GM21737 (cell line): ENCODE data around the gene SLC16A4.
"Not testable (repeated sequence)": the region's sequence is repeated elsewhere in the genome, so short reads cannot be mapped to it uniquely, and the experiment has no call there.

ENCODE experiments used
- ATAC-seq: cut with Tn5 transposase; IDR thresholded peaks from one replicate; pipeline ENCODE4 v1.9.1; 2021; ENCODE audit warnings: mild to moderate bottlenecking, moderate library complexity; ENCODE audit not compliant: unreplicated experiment

The SLC16A4 gene

DNA sequence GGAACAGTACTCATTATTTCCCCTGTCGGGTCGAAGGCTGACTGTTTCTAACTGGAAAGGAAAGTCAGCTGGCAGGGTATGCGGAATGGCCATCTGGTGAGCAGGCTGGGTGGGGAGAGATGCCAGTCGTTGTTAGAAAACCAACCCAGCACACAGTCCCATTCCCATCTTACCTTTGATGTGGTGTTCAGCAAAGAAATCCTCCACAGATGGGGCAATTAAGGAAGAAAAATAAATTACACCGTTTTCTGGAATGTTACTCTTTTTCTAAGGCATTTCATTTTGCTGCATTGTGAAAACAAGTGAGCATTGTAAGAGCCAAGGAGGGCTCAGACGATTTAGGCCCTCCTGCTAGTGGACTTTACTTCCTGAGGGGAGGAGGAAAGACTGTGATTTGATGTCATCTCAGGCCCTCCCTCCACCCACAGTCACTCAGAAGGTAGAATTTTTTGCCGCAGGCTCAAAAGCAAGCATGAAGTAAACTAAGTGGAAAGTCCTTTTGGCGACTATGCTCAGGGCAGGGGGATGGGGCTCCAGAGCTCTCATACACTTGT, at the start of gene SLC16A4:
TSS of gene SLC16A4 (minus strand) at position 335 of the 554 bp plus-strand sequence. CDS start 1,703 bp downstream, outside the sequence.
- ATAC-seq: no peak

GRCh38 chr1:110439873-110440272, 49.0 kb upstream of the SLC16A4 start:
- ATAC-seq: not testable (repeated sequence)

DNA sequence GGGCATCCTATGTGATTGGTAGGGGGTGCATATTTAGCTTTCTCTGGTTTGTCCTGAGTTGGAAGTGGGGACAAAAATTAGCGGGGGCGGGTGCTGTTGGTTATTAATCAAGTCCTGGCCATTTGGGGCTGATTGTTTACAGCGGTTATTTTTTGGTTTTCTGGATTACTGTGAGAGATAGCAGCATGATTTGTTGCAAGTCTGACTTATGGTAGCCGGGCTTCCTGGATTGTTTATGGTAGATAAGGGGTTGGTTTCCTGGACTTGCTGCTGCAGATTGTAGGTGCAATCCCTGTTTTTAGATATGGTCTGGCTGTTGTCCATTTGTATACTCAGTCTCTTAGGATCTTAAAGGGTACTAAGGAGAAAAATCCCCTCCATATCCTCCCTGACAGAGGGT, 48.1 kb upstream of the SLC16A4 start:
- ATAC-seq: no peak

DNA sequence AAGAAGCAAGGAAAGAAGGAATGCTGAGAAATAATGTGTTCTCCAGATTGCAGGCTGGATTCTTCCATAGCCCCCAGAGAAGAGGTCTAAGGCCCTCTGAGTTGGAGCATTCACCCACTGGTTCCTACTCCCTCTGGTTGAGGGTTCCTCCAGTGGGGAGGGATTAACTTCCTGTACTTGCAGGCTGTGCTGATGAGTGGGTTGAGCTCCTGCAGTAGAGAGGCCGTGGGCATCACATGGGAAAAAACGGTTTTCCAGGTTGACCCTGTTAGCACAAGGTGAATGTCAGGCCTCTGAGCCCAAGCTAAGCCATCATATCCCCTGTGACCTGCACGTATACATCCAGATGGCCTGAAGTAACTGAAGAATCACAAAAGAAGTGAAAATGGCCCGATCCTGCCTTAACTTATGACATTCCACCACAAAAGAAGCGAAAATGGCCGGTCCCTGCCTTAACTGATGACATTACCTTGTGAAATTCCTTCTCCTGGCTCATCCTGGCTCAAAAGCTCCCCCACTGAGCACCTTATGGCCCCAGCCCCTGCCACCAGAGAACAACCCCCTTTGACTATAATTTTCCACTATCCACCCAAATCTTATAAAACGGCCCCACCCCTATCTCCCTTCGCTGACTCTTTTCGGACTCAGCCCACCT, 46.9 kb upstream of the SLC16A4 start:
- ATAC-seq: not testable (repeated sequence)

DNA sequence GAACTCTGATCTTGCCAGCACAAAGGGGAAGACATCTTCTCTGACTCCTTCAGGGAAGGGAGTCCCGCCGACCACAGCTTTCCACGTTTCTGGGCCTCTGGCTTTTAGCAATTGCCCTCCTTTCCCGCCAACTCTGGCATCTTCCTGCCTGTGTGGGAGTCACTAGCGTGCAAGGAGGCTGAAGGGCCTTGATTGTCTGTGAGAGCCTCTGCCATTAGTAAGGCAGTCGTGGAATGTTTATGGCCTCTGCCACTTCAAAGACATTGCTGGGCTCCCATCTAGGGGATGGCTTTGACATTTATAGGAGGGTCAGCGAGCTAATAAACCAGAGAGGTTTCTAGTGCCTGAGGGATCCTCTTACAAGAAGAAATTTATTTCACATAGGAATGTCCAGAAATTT, 45.8 kb upstream of the SLC16A4 start:
- ATAC-seq: no peak

DNA sequence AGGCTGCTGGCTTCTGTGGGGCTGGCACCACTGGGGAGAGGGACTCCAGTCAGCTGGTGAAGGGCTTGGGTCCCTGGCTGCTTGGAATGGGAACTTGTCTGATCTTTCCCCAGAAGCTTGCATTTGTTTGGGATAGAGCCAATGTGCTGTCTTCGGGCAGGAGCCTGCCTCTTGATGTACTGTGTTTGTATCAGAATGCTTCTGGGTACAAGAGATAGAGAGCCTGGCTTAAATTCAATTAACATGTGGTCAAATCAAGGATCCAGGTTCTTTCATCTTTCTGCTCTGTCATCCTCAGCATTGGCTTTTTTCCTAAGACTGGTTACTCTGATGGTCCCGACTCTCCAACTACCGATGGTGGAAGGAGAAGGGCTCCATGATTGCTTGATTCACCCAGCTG, 44.1 kb upstream of the SLC16A4 start:
- no peak for ATAC-seq

DNA sequence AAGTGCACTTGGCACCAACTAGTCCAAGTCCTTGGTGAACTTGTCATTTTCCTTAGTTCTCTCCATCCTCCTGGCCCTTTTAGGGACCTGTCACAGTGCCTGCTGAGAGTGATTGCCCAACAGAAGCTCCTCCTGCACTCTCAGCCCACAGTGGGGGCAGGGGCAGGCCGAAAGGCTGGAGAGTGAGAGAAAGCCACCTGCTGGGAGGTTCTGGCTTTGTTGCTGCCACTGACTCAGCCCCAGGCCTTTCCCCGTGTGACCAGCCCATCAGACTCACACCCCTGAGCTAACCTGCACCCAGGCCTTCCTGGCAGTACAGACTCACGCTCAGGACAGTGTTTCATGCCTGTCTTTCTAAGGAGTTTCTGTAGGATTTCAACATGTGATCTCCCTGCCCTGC, 43.0 kb upstream of the SLC16A4 start:
- no peak for ATAC-seq

- ATAC-seq: no peak
Observed at GRCh38 chr1:110433213-110433612, 42.4 kb upstream of the SLC16A4 start.

- no peak for ATAC-seq
Observed at GRCh38 chr1:110430901-110431300, 40.1 kb upstream of the SLC16A4 start.

- no peak for ATAC-seq
Observed at GRCh38 chr1:110430366-110430765, 39.5 kb upstream of the SLC16A4 start.

DNA sequence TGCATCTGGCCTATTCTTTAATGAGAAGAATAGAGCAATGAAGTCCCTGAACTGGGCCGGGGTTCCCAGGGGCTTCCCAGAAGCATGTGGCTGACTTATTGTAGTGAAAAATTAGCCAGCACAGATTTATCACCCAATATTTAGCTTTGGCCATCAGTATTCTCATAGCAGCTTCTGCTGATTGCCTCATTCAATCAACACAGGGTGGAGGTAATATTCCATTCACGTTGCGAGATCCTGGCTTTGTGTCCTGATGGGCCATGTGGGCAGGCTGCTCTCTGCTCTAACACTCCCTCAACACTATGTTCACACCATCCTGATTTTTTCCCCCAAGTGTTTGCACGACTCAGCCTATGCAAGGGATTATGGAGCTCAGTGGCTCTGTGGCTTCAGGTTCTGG, 38.1 kb upstream of the SLC16A4 start:
- no peak for ATAC-seq

DNA sequence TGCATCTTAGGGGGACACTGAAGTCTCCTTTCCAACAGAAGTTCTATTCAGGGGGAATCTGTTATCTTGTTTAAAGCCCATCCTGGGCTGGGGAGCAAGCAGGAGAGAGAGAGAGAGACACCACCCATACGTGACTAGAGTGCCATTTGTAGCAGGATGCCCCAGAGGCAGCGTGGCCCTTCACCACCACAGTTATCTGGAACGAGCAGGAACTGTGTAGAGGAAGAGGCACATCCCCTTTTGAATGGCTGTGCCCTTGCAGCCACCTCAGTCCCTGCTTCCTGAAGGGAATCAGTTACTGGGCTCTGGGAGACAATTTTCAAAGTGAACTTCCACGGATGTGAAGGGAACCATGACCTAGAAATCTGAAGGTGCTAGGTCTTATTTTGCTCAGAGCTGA, 36.0 kb upstream of the SLC16A4 start:
- ATAC-seq: no peak

DNA sequence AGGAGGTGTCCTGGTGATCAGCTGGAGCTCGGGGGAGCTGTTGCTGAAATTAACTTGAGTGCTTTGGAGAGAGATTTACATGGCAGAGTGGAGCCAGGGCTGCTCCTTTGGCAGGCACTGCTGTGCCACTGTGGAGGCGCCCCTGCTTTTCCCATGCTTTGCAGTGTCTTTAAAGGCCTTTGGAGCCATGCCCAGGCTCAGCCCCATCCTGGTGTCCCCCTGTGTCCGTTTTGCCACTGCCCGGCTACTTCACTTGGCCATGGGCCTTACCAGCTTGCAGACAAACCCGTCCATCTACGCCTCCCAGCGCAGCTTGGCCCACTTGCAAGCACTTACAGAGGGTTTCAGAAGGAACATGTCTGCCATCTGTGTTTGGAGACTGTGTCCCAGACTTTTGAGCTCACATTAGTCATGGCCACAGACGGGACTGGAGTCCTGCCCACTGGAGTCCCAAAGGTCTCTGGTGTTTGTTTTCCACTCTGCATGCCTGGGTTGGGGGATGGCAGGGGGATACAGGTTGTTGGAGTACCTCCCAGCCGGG, 34.9 kb upstream of the SLC16A4 start:
- no peak for ATAC-seq

DNA sequence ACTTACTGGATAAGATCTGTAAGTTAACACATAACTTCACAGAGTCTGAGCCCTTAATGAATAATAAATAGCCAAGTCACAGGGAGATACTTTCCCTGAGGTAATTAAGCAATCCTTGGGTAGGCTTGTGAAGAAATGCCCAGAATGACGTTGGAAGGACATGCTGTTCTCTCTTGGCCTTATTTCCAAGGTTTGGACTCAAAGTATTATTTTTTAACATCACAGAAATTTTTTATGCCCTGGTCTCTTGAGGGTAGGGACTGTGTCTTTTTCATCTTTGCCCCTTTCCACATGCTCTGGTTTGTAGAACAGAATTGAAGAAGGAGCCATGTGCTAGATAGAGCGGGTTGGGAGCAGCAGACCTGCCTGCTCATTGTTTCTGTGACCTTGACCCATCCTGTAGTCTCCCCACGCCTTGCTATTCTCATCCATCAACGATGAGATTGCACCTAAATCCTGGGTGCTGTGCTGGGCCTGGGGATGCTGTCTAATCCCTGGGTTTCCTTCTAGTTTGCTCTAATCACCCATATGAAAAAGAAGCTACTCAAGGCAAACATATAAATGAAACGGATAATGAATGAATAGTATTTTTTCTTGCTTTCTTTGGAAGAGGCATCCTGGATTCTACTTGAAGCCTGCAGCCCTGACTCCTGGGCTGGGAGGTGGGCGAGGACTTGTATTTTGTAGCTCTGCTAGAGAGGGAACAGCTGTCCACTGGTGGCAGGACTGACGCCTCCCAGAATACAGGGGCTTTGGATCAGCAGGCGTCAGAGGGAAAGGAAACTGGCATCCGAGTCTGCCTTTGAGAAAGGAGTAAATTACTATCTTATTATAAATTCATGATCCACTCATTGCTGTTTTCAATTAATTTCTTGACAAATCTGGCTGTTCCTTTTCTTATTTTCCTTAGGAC, 34.1 kb upstream of the SLC16A4 start:
- no peak for ATAC-seq

- no peak for ATAC-seq
Observed at GRCh38 chr1:110420874-110421793, 30.3 kb upstream of the SLC16A4 start.

- no peak for ATAC-seq
Observed at GRCh38 chr1:110420023-110420662, 29.3 kb upstream of the SLC16A4 start.

DNA sequence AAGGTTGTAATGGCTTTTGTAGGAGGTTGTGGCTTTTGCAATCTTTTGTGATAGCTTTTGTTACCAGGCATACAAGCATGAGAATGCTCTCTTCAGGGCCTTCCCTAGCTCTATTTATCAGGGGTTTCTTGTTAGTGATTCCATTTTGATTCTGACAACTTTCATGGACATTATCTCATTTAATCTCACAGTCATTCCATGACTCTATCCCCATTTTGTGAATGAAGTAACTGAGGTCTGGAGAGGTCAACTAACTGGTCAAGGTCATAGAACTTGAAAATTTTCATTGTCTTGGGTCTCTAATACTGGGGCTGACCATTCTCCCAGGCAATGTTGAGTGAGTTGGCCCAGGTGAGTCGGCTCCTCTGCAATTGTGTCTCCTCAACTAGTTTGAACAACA, 27.9 kb upstream of the SLC16A4 start:
- ATAC-seq: no peak

DNA sequence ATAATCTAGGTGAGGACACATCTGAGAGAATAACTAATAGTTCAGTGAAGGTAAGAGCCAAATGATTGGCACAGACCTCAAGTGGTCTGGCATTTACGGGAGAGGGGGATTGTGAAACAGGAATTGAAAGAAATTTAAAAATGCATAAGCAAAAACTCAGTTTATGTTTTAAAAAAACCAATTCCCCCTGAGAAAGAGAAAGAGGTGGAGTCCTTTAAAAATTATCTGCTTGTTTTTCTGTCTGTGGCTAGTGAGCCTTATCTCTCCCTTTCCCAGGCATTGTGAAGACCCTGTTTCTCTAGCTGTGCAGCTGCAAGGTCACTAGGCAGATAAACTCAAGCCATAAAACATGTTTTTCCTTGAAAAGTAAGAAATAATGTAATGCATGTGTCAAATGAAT, 22.2 kb upstream of the SLC16A4 start:
- not testable (repeated sequence) for ATAC-seq

- ATAC-seq: no peak
Observed at GRCh38 chr1:110412576-110412975, 21.8 kb upstream of the SLC16A4 start.

DNA sequence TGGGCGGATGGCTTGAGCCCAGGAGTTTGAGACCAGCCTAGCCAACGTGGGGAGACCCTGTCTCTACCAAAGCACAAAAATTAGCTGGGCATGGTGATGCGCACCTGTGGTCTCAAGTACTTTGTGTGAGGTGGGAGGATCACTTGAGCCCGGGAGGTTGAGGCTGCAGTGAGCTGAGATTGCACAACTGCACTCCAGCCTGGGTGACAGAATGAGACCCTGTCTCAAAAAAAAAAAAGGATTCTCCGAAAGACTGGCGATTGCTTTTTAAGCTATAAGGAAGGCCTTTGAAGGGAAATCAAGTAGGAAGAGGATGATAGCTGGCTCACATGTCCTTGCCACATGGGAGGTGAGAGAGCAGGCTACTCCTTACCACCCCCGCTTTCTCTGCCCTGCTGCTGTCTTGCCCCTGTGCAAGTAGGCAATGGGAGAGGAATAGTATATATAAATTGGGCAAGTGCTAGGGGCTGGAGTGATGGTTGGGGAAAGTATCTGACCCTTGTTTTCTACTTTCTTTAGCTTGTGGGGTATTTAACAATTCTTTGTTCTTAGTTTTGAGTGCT, 20.4 kb upstream of the SLC16A4 start:
- ATAC-seq: no peak
